ENCODE measurements around the gene LITAFD. TPM values are rescaled to one million over a fixed set of nuclear protein-coding genes. Genes with fewer than 3 reads are reported as not detected.

LITAFD gene
- total and polyA plus RNA-seq, 10 of the 15 experiments (the other 5 are each of a cell fraction or from before 2014, with no cell fraction given), result not detected

DNA sequence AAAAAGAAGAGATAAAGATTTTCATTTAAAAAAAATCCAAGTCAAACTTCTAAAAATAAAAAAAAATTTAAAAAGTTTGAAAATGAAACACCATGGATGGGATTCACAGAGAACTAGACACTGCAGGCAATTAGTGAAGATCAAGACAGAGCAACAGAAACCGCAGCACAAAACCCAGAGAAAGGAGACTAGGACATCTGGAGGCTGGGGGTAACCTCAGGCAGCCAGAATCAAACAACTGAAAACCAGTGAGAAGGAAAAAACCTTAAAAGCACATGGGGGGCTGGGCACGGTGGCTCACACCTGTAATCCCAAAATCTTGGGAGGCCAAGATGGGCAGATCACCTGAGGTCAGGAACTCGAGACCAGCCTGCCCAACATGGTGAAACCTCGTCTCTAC, 30.6 kb downstream of the LITAFD start:
- TF ChIP-seq CBX3 (IDR thresholded peaks at IDR 0.05; ENCODE audit: borderline replicate concordance, low read depth), result no peak
- no peak for TF ChIP-seq BMI1 (IDR thresholded peaks at IDR 0.05; ENCODE audit: borderline replicate concordance)
- no peak for TF ChIP-seq BRCA1 (IDR thresholded peaks at IDR 0.05; ENCODE audit: low read depth, low read length)
- no peak for TF ChIP-seq RAD21 (IDR thresholded peaks at IDR 0.05; ENCODE audit: insufficient read depth, low read depth, low read length)
- no peak for TF ChIP-seq TCF3 (IDR thresholded peaks at IDR 0.05; ENCODE audit: borderline replicate concordance, insufficient read depth, low read depth, low read length)
- TF ChIP-seq, protein P1, sequence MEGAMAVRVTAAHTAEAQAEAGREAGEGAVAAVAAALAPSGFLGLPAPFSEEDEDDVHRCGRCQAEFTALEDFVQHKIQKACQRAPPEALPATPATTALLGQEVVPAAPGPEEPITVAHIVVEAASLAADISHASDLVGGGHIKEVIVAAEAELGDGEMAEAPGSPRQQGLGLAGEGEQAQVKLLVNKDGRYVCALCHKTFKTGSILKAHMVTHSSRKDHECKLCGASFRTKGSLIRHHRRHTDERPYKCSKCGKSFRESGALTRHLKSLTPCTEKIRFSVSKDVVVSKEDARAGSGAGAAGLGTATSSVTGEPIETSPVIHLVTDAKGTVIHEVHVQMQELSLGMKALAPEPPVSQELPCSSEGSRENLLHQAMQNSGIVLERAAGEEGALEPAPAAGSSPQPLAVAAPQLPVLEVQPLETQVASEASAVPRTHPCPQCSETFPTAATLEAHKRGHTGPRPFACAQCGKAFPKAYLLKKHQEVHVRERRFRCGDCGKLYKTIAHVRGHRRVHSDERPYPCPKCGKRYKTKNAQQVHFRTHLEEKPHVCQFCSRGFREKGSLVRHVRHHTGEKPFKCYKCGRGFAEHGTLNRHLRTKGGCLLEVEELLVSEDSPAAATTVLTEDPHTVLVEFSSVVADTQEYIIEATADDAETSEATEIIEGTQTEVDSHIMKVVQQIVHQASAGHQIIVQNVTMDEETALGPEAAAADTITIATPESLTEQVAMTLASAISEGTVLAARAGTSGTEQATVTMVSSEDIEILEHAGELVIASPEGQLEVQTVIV (IDR thresholded peaks at IDR 0.05; ENCODE audit: borderline replicate concordance, partially characterized antibody), result no peak
- no peak for TF ChIP-seq SIX5 (IDR thresholded peaks at IDR 0.05; ENCODE audit: low read depth, low read length, severe bottlenecking)
- TF ChIP-seq POLR2AphosphoS2 (IDR thresholded peaks at IDR 0.05; ENCODE audit: low read depth, low read length), result no peak
- TF ChIP-seq SMAD5 (IDR thresholded peaks at IDR 0.05; ENCODE audit: low read depth), result no peak
- TF ChIP-seq BCL11A (IDR thresholded peaks at IDR 0.05; ENCODE audit: low read depth, low read length), result no peak
- TF ChIP-seq SMAD1 (IDR thresholded peaks at IDR 0.05; ENCODE audit: low read depth, partially characterized antibody), result no peak
- no peak for TF ChIP-seq CHD4 (IDR thresholded peaks at IDR 0.05)
- TF ChIP-seq NFXL1 (IDR thresholded peaks at IDR 0.05; ENCODE audit: borderline replicate concordance), result no peak
- TF ChIP-seq CHD1 (IDR thresholded peaks at IDR 0.05; ENCODE audit: low read depth, low read length), result no peak
- no peak for TF ChIP-seq CREM (IDR thresholded peaks at IDR 0.05; ENCODE audit: low read depth)
- TF ChIP-seq MYC (IDR thresholded peaks at IDR 0.05; ENCODE audit: insufficient read depth, insufficient read length, insufficient replicate concordance, low read length, severe bottlenecking), result no peak
- TF ChIP-seq ZNF274 (IDR thresholded peaks at IDR 0.05; ENCODE audit: insufficient read depth, insufficient read length), result no peak
- no peak for TF ChIP-seq PAX8 (IDR thresholded peaks at IDR 0.05)
- no peak for TF ChIP-seq CBX5 (IDR thresholded peaks at IDR 0.05; ENCODE audit: low read depth)
- TF ChIP-seq, protein P2, sequence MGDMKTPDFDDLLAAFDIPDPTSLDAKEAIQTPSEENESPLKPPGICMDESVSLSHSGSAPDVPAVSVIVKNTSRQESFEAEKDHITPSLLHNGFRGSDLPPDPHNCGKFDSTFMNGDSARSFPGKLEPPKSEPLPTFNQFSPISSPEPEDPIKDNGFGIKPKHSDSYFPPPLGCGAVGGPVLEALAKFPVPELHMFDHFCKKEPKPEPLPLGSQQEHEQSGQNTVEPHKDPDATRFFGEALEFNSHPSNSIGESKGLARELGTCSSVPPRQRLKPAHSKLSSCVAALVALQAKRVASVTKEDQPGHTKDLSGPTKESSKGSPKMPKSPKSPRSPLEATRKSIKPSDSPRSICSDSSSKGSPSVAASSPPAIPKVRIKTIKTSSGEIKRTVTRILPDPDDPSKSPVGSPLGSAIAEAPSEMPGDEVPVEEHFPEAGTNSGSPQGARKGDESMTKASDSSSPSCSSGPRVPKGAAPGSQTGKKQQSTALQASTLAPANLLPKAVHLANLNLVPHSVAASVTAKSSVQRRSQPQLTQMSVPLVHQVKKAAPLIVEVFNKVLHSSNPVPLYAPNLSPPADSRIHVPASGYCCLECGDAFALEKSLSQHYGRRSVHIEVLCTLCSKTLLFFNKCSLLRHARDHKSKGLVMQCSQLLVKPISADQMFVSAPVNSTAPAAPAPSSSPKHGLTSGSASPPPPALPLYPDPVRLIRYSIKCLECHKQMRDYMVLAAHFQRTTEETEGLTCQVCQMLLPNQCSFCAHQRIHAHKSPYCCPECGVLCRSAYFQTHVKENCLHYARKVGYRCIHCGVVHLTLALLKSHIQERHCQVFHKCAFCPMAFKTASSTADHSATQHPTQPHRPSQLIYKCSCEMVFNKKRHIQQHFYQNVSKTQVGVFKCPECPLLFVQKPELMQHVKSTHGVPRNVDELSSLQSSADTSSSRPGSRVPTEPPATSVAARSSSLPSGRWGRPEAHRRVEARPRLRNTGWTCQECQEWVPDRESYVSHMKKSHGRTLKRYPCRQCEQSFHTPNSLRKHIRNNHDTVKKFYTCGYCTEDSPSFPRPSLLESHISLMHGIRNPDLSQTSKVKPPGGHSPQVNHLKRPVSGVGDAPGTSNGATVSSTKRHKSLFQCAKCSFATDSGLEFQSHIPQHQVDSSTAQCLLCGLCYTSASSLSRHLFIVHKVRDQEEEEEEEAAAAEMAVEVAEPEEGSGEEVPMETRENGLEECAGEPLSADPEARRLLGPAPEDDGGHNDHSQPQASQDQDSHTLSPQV (IDR thresholded peaks at IDR 0.05), result no peak
- Histone ChIP-seq H4K20me1 (ENCODE audit: control insufficient read depth, insufficient read depth) (no peaks in the 10 kb centered on the region), H3K79me2 (ENCODE audit: control insufficient read depth, insufficient read depth, low read length) (no peaks in the 10 kb centered on the region; the same call in none of the 2 replicates), H3K4me2 (ENCODE audit: control insufficient read depth, insufficient read depth) (no peak overlapping the region), H3K27ac (ENCODE audit: control insufficient read depth, insufficient read depth) (no peak overlapping the region), H3K9ac (ENCODE audit: control insufficient read depth, insufficient read depth, low read length) (no peak overlapping the region), H3K4me3 (no peak overlapping the region), H2AFZ (ENCODE audit: control insufficient read depth, low read depth, low read length) (no peak overlapping the region), H3K27me3 (replicated peaks in 1 of 2; ENCODE audit: control insufficient read depth in 2 of 2, insufficient read depth in 2 of 2, low read length in 1 of 2) (no peaks in the 10 kb centered on the region), H3K36me3 (ENCODE audit: control insufficient read depth in 2 of 2, insufficient read depth in 2 of 2, low read length in 1 of 2) (peaks cover 33 to 51% of the 10 kb centered on the region in 2 experiments), H3K4me1 (ENCODE audit: control insufficient read depth, insufficient read depth, low read length) (no peaks in the 10 kb centered on the region), H3K9me3 (replicated peaks; ENCODE audit: control insufficient read depth, insufficient read depth, low read length) (no peaks in the 10 kb centered on the region)
- in situ Hi-C loops (cut with MboI), result no loop called here
- 98% methylated on average over 4 of the region's 4 CpGs for WGBS (ENCODE audit: insufficient coverage, insufficient replicate concordance, low lambda C conversion rate, missing lambda C conversion rate)
- POLR2A ChIA-PET, result no interaction called here
- BruUV-seq (replicated peaks), result no TSS peak
- RAD21 ChIA-PET (ENCODE audit: unreplicated experiment), result interaction anchor here (1.1 kb wide), 1 partner anchor 96 kb away, joined by 6 read pairs; no protein-coding TSS in a partner anchor
- CTCF ChIA-PET, result interaction anchor here (0.7 kb wide), 2 partner anchors 36 to 1861 kb away, joined by 3 to 4 read pairs; no protein-coding TSS in a partner anchor
- DNase-seq (ENCODE audit: low read depth, low spot score) (no peak), FAIRE-seq (no peak), ATAC-seq (no peak)
- intact Hi-C loops (cut with micrococcal nuclease; ENCODE audit: unreplicated experiment), result no loop called here
- SMC1A ChIA-PET (ENCODE audit: uncharacterized antibody, unreplicated experiment), result interaction anchor here (1.4 to 1.6 kb wide), 2 partner anchors 24 to 96 kb away, joined by 3 to 6 read pairs; no protein-coding TSS in a partner anchor
